ENCODE data around the gene LANCL2.

The LANCL2 gene

DNA sequence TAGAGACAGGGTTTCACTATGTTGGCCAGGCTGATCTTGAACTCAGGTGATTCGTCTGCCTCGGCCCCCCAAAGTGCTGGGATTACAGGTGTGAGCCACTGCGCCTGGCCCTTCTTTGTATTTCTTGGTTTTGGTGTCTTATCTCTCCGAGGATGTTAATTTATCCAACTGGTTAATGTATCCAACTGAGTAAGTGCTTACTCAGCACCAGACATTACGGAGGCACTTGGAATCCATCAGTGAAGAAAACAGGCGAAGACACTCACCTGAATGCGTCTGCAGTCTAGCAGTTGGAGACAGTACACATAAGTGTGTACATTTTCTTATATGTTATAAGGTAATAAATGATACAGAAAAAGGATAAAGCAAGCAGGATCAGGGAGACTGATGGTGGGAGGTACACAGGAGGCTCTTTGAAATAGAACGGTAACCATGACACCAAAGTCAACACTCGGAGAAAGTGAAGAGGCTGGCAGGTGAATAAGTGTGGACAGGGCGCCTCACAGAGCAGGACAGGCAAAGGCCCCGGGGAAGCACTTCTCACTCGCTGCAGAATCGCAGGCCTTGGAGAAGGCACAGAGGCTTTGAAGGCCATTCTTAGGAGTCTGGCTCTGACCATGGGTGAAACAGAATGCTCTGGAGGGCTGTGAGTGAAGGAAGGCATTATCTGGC, 73.1 kb downstream of the LANCL2 start:
- no peak for DNase-seq (ENCODE audit: low read depth in 3 of 3)

DNA sequence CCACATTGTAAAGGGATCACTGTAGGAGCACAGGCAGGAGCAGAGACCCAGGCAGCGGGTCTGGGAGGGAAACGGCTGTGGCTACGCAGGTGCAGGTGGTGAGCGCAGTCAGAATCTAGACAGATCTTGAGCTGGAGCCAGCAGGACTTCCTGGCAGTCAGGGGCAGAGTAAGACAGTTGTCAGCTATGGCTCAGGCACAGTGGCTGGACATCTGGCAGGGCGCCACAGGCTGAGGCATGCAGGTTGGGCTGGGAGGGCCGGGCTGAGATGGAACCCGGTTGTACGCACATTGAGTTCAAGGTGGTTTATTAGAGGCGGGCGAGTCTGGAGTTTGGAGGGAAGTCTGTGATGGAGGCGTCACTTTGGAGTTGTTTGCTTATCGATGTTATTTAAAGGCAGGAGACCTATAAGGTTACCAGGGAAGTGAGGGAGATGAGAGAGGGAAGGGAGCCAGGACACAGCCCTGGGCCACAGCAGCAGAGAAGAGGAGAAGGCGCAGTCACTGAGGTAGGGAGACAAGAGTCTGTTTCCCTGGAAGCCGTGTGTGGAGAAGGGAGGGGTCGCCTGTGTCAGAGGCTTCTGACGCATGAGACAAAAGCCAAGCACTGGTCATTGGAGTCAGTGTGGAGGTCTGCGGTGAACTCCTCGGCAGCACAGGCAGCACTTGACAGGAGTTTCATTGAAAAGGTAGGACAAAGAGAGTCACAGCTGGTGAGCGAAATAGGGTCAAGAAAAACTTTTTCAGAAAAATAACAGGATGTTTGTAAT, 73.8 kb downstream of the LANCL2 start:
- DNase-seq (ENCODE audit: low read depth in 3 of 3): no peak

DNA sequence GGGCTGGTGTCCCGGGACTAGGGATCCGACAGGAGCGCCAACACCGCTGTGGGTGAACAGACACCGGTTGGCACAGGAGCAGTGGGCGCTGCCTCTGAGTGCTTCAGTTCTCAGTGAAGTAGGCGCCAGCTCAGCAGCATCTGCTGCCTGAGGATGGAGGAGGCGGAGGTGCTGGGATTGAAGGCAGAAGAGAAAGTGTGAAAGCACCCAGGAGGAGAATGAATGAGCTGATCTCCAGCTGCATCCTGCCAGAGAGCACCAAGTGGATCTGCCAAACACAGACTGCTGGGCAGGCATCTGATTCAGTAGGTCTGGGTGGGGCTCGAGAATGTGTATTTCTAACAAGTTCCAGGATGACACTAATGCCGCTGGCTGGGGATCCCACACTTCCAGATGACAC, 74.5 kb downstream of the LANCL2 start:
- DNase-seq (ENCODE audit: low read depth in 3 of 3): no peak

DNA sequence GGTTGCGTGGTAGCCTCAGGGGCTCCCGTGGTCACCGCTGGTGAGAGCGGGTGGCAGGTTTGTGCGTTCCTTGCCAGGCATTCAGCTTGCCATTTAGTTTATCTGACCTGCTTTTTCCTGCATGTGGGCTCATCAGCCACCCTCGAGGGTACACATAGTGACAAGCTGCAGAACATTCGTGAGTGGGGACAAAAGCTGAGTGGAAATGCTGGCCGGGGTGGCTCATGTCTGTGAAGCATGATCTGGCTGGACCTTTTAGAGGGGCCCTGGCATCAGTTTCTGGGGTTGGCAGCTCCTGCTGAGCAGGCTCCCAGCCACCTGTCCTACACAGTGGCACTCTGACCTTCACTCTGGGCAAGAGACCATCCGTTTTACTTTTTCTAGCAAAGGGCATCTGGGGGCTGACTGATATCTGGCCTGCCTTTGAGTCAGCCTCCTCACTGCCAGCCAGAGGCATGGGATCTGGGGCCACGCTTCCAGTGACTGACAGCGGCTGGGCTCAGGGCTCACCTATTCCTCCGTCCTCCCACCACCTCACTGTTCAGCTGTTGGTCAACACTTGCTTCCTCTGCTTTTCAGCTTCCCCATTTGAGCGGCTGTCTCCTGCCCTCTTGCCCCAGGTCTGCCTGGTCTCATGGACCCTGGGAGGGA, 75.0 kb downstream of the LANCL2 start:
- DNase-seq (ENCODE audit: low read depth in 3 of 3): no peak

GRCh38 chr7:55441002-55441401, 75.9 kb downstream of the LANCL2 start:
- DNase-seq (ENCODE audit: low read depth in 3 of 3): no peak

DNA sequence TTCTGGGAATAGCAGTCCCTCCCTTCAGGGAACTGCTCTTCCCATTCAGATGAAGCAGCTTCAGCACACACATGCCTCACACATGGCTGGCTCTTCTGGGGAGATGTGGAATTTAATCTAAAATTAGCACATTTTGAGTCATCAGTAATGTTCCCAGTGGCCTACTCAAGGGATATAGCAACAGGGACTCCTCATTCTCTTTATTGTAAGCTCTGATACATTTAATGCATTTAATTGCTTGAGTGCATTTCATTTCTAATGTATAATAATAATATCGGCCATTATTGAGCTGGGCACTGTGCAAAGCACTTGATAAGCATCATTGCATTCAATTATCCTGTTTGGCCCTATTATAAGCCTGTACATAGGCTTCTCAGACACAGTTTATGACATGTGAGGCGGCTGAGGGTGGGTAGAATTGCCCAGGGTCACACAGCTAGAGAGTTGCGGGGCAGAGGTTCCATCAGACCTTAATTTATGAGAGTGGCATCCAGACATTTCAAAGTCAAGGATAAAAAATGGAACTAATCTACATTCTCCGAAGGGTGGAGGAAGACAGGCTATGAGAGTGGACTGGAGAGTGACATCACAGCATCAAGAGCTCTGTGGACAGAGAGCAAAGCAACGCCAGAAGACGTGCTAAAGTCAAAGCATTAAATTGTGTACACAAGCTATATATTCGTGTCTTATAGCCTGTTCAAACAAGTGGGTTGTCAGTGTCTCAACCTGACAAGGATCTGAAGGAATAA, 76.8 kb downstream of the LANCL2 start:
- no peak for DNase-seq (ENCODE audit: low read depth in 3 of 3)

DNA sequence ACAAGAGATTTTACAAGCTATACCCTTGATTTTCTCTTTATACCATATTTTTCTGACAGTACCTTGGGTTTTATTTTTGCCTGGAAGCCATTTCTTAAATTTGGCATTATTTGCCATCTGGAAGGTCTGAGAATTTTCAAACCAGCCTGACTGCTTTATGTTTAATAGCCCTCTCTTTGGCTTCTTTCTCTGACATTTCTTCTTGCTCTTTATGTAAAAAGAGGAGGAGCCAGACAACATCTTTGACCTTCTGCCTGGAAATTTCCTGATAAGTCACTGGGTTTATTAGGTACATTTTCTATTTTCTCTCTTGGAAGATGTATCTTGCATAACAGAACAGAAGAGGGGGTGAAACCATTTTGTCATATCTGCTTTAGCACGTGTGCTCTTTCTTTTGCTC, 79.6 kb downstream of the LANCL2 start:
- DNase-seq (ENCODE audit: low read depth in 3 of 3): no peak

DNA sequence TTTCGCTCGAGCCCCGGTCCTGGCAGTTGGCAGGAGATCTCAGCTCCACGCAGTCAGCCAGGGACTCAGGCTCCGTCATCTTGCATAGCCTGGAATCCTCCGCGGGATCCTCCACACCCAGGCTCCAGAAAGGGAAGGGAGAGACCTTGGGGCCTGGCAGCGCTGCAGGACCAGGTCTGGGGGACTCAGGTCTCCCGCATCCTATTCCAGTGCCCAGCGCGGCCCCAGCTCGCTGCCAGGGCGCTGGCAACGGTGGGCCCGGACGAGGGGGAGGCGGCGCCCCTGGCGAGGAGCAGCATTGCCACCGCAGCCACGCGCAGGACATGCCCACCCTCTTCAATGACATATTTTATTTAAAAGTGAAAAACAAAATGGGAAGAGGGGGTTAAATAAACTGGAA, 83.4 kb downstream of the LANCL2 start:
- DNase-seq (ENCODE audit: low read depth in 3 of 3): no peak

DNA sequence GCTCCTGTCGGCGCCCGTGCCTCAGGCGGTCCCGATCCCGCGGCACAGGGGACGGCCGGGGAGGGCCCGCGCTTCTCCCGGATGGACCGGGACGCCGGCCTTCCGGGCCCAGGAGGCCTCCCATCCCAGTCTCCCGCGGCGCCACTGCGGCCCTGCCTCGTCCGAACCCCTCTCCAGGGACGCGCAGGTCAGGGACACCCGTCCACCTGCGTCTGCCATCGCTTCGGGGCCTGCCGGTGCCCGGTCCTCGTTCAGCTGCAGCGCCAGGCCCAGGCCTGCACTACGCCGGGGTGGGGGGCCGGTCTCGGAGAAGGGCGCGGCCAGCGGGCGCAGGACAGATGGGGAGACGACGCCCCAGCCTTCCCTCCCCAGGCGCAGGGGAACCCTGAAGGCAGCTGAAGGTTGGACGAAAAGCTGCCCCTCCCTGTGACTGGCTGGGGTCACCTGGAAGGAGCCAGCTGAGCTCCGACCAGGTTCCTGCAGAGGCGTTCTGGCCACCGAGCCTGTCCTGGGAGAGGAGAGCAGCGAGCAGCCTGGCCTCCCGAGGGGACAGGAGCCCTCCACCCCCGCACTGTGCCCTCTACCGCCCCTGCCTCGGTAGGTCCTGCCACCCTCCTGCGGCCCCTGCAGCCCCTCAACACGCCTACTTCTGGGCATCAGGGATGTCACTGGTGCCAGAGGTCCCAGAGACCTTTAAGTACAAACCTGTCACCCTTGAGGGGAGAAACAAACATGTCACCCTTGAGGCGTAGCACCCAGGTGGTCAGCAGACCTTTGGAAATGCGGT, 84.3 kb downstream of the LANCL2 start:
- no peak for DNase-seq (ENCODE audit: low read depth in 3 of 3)

DNA sequence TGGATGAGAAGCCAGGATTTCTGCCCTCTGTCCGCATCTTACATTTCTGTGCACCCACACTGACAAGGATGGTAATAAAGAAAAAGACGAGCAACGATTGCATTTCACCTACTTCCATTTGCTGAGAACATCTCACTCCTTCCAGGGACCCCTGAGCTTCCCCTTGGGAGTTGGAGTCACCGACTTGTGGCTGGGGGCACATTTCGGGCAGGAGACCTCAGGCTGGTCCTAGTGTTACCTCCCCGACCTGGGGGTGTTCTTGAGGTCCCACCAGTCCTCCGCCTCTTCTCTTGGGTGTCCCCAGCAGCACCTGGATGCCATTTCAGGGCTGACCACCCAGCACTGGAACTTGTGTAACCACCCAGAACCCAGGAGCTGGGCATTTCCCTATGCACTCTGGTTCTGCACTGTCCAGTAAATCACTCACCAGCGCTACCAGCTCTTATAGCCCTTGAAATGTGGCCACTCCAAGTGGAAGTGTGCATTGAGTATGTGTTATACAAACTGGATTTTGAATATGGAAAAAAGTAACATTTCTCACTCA, 84.9 kb downstream of the LANCL2 start:
- DNase-seq (ENCODE audit: low read depth in 3 of 3): no peak

DNA sequence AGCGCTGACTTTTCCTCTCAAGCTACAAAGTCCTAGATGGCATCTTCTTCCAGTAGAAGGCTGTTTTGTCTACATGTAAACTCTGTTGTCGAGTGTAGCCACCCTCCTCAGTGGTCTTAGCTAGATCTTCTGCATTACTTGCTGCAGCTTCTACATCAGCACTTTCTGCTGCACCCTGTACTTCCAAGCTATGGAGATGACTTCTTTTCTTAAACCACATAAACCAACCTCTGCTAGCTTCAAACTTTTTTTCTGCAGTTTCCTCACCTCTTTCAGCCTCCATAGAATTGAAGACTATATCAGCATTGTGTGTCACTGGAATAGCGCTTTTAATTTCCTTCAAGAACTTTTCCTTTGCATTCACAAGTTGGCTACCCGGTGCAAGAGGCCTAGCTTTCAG, 87.8 kb downstream of the LANCL2 start:
- no peak for DNase-seq (ENCODE audit: low read depth in 3 of 3)

GRCh38 chr7:55457801-55458200, 92.7 kb downstream of the LANCL2 start:
- DNase-seq (ENCODE audit: low read depth in 3 of 3): no peak

DNA sequence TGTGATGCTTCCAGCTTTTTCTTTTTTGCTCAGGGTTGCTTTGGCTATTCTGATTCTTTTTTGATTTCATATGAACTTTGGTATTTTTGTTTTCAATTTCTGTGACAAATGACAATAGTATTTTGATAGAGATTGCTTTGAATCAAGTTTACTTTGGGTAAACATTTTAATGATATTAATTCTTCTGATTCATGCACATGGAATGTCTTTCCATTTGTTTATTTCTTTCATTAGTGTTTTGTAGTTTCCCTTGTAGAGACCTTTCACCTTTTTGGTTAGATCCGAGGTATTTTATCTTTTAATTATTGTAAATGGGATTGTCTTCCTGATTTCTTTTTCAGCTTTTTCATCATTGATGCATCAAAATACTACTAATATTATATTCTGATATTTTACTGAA, 93.2 kb downstream of the LANCL2 start:
- DNase-seq (ENCODE audit: low read depth in 3 of 3): no peak

DNA sequence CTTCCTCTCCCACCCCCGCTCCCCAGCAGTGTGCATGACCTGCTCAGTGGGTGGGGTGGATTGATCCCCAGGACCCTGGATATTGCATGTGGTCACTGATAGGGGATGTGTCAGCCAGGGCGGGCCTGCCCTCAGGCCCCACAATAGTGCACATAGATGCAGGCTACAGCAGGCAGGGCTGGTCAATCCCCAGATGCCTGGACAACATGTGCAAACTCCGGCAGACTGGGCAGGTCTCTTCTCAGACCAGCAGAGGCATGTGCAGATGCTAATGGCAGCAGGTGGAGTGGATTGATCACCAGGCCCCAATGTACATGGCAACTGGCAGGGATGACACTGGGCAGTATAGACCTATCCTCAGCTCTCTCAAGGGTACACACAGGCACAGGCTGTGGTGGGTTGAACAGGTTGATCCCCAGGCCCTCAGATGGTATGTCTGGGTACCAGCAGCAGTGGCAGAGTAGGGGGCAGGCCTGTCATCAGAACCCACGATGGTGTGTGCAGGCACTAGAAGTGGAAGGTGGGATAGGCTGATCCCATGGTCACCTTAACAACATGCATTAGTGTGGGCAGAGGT, 98.6 kb downstream of the LANCL2 start:
- no peak for DNase-seq (ENCODE audit: low read depth in 3 of 3)

DNA sequence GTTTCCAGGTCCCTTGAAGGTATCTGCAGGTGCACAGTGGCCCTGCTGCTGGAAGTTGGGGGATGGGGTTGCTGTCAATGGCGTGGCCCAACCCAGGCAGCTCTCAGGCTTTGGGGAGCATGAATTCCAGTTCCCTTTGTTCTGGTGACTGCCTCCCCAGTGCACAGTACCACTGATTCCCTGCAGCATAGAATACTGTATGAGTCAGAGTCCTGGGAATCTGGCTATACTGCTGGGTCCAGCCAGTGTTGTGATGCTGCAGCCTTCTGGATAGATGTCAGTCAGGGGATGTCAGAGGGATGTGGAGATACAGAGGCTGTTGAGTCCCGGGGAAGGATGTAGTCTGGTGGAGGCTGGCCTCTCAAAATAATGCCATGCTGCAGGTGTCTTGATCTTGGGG, 99.3 kb downstream of the LANCL2 start:
- no peak for DNase-seq (ENCODE audit: low read depth in 3 of 3)

GRCh38 chr7:55465691-55466090, 100.6 kb downstream of the LANCL2 start:
- no peak for DNase-seq (ENCODE audit: low read depth in 3 of 3)

GRCh38 chr7:55467047-55467593, 102.0 kb downstream of the LANCL2 start:
- no peak for DNase-seq (ENCODE audit: low read depth in 3 of 3)

DNA sequence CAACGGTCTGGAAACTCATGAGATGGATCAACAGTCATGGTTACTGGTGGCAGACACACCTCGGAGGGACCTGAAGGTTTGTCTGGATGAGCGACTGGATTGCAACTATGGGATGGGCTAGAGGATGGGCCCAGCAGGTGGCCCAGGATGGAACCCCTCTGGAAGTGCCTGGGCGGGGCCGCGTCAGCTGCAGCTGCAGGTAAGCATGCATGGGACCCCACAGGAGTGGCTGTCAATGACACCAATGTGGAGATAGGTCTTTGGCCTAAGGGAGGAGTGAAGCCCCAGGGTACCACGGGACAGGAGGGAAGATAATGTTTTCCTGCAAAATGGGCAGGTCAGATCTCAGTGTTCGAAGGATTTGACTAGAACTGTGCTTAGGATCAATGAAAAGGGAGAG, 103.4 kb downstream of the LANCL2 start:
- no peak for DNase-seq (ENCODE audit: low read depth in 3 of 3)

GRCh38 chr7:55469271-55469681, 104.1 kb downstream of the LANCL2 start:
- no peak for DNase-seq (ENCODE audit: low read depth in 3 of 3)

DNA sequence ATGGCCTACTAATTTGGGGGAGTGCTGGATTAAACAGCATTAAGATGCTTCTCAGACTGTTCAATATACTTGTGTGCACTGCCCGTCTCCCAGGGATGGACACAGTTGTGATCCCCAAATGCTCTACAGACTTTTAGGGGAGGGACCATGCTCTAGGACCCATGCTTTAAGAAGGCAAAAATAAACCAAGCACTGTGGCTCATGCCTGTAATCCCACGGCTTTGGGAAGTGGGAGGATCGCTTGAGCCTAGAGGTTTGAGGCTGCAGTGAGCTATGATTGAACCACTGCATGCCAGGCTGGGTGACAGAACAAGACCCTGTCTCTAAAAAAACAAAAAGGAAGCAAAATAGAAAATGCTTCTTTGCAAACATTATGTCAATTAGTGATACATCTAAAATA, 104.6 kb downstream of the LANCL2 start:
- no peak for DNase-seq (ENCODE audit: low read depth in 3 of 3)

DNA sequence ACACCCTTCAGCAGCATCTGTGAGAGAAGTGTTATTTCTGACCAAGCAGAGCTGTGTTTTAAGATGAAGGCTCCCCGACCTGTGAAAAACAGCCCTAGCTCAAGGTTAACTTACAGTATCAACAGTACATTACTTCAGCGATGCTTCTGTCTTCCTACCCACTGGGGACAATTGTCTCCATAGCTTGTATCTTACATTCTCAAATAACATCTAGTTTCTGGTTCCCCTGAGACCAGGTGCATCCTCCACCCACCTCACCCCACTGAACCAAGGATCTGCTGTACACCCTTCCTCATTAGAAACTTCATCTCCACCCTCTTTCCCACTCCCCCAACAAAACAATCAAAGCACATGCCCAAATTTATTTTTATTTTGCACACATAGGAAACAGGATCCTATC, 105.1 kb downstream of the LANCL2 start:
- DNase-seq (ENCODE audit: low read depth in 3 of 3): no peak

Measured in stimulated activated CD4-positive, alpha-beta T cell treated with anti-CD3 and anti-CD28 coated beads, TNF-alpha, amount 100 ng/mL, for 4 hours (primary cell).